GM21737 (cell line): ENCODE measurements around the gene TBC1D22A.

ENCODE experiments used
- ATAC-seq: cut with Tn5 transposase; IDR thresholded peaks from one replicate; pipeline ENCODE4 v1.9.1; 2021; ENCODE audit warnings: mild to moderate bottlenecking, moderate library complexity; ENCODE audit not compliant: unreplicated experiment

Gene TBC1D22A

DNA sequence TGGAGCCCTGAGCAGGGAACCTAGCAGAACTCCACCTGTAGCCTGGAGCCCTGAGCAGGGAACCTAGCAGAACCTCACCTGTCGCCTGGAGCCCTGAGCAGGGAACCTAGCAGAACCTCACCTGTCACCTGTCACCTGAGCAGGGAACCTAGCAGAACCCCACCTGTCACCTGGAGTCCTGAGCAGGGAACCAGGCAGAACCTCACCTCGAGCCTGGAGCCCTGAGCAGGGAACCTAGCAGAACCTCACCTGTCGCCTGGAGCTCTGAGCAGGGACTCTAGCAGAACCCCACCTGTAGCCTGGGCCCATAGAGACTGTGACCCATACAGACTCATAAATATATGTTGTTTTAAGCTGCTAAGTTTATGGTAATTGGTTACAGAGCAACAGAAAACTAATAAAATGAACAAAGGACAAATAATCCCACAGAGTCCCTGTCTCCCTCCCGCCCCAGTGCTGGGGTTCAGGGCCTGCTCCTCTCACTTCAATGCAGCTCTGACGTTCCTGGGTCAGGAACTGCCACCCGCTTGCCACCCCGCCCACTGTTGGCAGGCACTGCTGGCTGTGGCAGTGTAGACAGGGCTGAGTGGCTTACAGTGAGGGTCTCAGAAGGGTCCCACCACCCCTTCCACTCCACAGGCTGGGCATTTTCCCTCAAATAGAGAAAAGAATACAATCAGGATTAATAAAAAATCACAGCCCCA lies 259.1 kb downstream of the TBC1D22A start:
- no peak for ATAC-seq

DNA sequence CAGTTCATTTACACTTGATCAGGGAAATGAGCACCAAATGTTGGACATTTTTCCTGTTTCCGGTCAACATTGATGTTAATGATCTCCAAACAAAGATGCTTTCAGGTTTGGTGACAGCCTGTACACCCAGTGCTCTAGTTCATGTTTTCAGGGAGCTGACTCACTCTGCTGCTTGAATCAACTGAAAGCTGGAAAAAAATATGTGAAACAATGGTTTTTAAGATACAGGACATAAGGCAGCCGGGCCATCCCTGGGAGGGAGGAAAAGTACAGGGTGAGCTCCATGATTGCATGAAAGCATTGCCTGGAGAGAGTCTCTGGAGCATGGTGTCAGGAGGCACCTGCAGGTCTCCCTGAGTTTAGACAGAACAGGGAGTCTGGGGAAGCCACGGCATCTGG lies 259.6 kb downstream of the TBC1D22A start:
- ATAC-seq: no peak

DNA sequence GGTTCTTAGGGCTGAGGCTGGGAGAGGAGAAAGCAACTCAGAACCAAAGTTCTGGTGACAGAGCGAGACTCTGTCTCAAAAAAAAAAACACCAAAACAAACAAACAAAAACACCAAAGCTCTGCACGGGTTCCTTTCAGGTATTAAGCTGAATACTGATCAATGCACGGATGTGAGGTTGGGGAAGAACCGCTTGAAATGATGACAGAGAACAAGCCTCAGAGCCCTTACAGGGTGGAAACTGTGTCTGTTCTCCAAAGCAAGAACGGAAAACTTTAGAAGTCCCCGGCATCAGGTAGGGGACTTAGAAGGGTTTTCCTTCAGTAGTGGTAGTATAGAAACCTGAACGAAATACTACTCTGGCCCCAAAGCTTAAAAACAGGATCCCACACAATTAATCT lies 260.0 kb downstream of the TBC1D22A start:
- ATAC-seq: no peak

DNA sequence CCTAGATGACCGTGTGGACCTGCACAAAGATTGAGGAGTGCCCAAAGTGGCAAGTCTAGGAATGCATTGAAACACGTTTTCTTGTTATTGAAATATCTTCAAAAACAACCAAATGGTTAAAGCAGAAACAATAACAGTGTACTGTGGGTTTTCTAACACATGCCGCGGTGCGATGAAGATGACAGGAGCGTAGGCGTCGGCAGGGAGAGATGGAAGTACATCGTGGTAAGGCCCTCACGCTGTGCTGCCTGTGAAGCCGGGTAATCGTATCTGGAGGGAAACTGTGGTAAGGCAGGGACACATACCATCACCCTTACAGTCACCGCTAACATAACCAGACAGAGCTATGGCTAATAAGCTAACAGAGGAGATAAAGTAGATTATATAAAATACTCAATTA lies 261.4 kb downstream of the TBC1D22A start:
- no peak for ATAC-seq

DNA sequence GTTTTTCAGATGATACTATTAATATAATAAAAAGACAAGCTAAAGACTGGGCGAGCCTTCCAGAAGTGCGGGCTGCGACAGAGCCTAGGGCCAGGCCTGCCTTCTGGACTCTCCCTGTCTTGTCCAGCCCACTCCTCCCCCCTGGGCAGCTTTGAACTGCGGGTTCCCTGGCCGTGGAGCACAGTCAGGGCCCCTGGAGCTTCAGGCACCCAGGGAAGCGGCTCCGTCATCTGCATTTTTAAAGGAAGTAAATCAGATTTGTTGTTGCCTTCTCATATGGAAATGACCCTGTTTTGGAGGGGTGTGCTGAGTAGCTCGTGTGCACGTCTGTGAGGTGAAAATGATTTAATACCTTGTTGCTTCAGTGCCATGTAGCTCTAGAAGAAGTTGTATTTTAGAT lies 265.3 kb downstream of the TBC1D22A start:
- no peak for ATAC-seq

DNA sequence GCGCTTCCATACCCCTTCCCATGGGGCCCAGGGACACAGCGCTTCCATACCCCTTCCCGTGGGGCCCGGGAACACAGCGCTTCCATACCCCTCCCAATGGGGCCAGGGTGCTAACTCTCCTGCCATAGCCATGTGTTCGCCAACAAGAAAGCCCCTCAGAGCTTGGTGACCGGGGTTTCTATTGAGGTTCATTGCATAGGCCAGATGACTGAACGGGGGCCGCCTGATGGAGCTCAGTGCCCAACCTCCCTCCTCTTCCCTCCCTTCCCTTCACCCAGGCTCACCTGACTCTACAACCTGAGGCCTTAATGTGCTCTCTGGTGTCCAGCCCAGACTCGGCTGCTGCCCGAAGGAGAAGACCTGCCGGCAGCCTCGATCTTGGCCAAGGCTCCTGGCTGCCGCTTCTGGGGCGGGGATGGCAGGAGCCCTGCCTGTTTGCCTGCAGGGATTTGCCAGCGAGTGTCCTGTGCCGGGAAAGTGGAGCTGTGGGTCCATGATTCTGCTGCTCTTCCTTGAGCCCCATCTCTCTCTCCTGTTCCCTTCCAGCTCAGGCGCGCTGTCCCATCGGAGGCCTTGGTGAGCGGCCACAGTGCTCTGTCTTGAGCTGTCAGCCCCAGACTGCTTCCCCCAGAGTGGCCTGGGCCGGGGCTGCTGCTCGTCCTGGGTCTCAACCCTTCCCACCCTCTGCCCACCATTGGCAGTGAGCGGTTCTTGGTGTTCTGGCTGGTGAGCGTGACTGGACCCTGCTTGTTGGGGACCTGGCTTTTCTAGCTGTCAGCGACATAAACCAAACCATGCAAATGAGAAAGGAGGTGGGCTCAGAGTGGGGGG lies 267.0 kb downstream of the TBC1D22A start:
- ATAC-seq: no peak

DNA sequence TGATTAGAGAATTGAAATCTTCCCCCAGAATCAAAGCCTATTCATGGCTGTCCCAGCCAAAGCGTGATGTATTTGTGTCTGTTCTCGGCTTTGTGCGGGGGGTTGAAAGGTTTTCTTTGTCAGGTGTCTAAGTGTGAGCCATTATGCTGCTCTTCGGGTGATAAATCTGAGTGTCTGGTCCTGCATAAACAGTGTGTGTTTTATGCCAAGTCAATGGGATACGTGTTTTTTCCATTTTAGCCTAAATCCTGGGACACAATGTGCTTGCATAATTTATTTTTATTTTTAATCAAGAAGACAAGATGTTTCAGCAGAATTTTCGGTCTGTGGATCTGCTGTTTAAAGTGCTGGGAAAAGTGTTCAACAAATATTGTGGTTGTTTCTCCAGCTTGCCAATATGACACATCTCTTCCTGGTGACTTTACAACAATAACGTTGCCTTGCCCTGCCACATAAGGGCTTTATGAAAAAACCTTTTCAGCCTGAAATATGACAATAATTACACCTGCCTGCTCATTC lies 267.8 kb downstream of the TBC1D22A start:
- ATAC-seq: no peak

DNA sequence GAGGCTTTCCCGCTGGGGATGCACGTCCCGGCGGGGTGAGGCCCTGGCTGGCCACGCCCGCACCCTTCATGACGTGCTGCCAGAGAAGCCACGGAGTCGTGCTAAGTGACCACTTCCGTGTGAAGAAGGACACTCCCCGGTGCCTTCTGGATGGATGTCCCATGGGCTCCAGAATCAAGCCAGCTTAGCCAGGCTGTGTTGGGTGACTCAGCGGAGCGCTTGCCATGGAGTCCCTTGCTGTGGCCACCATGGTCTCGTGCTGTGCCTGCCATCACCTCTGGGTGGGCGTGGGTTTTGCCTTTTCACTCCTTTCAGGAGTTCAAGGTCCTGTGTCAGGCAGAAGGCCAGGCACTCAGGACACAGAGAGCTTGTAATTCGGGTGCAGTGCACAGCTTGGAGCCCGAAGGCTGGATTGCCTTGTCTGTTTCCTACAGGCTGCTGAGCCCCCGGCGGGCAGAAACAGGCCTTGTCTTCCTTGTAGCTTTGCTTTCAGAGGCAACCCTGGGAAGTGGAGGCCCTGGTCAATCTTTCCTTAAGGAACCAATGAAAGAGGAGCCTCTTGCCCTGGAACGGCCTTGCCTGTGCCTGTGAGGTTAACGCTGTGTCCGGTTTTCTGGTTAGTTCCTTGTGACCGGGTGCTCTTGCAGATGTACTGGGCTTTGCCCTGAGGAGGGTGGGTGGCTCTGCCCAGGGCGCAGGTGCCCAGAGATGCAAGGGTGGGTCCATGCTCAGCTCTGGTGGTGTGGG lies 268.6 kb downstream of the TBC1D22A start:
- ATAC-seq: no peak

DNA sequence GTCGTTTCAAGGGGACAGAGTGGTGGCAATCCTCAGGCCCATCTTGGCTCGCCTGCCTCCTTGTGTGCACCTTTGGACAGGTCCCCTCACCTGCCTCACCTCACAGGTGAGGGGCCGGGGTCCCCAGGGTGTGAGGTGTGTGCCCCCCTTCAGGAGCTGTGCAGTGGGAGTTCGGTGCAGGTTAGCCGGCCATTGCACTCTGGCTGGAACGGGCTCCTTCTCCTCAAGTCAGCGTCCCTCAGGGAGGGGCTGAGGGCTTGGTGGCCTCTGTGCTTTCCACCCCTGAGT lies 269.1 kb downstream of the TBC1D22A start:
- ATAC-seq: no peak

DNA sequence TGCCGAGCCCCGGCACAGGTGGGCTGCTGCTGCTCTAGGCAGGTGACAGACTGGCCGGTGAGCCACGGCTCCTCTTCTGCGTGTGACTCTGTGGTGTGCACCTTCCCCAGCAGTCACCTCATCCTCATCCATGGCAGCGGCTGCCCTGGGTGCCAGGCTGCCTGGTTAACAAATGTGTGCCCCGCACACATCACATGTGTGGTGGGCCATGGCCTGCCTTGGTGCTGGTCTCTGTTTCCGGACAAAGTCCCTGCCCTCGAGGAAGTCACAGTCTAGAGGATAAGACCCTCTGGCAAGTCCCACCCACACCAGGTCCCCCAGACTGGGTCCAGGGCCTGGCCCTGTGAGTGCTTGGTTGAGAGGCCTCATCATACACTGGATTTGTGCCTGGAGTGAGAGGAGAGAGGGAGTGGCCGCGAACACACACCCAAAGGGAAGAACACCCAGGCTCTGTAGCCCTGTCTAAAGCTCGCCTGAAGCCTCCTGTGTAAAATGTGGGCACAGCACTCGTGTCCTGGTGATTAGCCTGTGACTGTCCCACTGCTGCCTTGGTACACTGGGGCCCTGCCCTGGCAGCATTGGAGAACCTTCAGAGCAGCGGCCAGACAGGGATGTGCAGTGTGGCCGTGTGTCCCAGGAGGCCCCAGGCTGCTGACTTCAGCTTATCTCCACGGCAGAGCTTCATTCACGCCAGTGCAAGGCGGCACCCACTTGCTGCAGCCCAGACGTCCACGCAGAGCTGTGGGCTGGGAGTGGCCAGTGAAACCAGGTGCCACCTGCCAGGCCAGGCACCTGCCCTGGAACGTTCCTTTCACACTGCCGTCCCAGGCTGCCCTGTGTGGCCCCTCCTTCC lies 269.9 kb downstream of the TBC1D22A start:
- no peak for ATAC-seq

DNA sequence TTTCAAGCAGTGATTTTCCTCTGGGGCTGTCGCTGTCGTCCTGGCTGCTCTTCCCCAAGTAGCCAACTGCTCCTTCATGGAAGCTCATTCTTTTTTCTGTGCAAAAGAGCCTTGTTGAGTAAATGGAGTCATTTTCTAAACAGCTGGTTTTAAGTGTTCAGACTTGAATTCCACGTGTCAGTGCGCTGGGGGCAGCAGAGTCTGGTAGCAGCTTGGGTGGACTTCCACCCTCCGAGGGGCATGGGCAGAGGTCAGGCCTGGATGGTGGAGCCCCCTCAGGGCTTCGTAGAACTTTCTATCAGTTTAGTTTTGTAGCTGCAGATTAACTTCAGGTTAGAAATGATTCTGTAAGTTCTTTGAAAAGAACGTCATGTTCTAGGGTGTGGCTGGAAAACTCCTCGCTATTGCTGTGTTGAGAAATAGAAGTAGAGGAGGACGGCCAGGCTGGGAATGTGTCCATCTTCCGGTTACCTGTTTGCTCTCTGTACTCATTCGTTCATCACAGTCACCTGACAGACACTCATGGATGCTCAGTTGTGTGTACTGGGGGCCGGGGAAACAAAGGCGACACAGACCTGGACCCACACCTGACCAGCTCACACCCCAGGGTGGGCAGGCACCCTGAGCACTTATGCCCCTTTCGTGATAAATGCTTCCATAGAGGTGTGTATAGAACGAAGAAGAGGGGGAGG lies 270.7 kb downstream of the TBC1D22A start:
- no peak for ATAC-seq

DNA sequence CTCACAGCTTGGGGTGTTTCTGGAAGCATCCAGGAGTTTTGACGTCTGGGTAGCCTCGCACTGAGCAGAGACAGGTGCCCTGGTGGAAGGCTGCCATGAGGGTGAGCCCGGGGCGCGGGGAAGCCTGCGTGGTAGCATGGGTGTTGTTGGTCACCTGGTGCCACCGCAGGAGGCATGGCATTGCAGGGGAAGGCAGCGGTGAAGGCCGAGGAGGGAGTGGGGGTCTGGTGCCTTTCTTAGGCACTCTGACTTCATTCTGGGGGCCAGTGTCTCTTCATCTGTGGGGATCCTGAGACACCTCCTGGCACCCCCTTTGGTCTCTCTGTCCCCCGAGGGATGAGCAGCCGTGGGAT lies 271.2 kb downstream of the TBC1D22A start:
- ATAC-seq: no peak

DNA sequence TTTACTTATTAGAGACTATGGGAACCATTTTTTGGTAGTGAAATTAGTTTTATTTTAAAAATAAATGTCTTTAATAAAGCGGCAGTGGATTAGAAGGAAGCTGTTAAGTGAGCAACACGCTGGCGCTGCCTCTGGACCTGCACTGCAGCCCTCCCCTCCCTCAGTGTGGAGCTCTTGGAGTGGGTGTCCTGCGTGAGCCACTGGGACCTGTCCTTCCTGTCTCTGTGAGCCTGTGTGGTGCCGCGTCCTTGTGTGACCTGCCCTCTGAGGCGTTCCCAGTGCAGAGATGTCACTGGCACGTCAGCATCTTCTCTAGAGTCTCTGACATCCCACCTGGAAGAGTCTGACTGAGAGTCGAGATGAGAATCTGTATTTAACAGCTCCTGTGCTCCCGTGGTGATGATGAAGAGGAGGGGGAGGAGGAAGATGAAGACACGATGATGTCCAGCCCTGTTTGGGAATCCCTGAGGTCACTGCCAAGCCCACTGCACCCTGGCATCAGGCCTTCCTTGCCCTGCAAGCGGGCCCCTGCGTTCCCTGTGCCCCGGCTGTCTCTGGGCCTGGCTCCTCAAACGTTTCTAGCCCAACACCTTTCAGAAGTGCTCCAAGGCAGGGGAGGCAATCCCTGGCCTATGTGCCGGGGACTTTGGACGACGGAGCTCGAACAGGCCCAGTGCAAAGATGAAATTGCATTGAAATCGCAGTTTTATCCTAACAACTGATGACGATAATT lies 271.8 kb downstream of the TBC1D22A start:
- ATAC-seq: no peak

DNA sequence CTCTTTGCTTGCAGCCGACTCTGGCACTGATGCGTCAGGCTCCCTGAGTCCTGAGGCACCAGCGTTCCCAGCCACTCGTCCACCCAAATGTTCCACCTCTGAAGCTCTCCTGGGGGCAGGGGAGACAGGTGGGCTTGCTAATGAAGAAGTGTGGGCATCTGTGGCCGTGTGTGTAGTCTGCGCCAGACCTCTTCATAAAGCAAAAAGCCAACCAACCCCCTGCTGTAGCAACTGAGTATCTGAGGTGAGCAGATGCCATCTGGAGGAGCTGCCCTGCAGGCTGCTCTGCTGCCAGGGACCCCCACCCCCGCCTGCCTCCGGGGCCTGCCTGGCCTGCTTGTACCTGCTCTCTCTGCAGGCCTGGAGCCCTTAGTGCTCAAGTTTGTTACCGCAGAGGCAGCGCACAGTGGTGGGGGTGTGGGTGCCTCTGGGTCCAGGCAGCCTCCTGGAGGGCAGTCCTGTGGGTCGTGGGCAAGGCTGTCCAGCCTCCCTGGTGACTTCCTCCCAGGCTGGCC lies 272.5 kb downstream of the TBC1D22A start:
- ATAC-seq: no peak

DNA sequence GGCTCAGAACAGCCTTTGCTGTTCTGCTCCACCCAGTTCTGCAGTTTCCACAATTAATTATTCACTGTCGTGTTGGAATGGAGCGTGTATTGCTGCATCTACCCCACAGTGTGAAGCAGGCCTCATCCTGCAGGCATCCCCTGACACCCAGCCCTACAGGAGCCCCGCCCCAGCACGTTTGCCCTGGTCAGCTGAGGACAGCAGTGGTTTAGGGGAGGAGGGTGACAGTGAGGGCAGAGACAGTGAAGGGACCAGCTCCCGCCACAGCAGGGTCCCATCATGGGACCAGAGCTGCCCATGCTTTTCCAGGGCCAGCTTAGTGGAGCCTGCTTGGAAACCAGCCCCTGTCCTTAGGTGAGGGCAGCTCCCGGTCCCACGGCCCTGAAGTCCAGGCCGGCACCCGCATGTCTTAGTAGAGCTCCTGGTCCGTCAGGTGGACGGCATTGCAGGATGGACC lies 273.0 kb downstream of the TBC1D22A start:
- no peak for ATAC-seq

DNA sequence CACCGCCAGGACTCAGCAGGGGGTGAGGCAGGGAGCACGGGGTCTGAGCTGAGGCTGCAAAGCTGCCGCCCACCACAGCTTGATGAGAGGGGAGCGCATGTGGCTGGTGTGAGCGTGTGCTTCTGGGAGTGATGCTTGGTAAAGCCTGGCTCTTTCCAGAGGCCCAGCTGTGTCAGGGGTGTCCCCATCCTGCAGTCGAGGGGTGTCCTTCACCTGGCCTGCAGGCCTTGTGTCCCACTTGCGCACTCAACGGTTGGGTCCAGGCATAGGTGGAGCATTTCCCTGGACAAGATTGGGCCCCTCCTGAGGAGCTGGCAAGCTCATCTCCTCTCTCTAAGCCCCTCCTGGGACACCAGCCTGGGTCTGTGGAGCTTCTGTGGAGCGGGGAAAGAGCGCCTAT lies 273.9 kb downstream of the TBC1D22A start:
- no peak for ATAC-seq

DNA sequence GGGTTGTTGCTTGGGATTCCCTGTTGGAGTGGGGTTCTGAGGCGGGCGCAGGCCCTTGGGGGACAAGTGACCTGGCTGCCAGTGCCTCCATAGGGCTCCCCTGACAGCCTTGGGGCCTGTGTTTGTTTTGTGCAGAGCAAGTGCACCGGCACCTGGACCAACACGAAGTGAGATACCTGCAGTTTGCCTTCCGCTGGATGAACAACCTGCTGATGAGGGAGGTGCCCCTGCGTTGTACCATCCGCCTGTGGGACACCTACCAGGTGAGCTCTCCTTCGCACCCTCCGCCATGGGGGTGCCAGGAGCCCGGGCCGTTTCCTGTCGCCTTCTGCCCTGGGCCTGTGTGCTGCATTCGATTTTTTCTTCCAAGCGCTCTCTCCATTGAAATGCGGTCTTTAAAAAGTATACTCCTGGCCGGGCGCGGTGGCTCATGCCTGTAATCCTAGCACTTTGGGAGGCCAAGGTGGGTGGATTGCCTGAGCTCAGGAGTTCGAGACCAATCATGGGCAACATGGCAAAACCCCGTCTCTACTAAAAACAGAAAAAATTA lies 274.6 kb downstream of the TBC1D22A start:
- no peak for ATAC-seq

DNA sequence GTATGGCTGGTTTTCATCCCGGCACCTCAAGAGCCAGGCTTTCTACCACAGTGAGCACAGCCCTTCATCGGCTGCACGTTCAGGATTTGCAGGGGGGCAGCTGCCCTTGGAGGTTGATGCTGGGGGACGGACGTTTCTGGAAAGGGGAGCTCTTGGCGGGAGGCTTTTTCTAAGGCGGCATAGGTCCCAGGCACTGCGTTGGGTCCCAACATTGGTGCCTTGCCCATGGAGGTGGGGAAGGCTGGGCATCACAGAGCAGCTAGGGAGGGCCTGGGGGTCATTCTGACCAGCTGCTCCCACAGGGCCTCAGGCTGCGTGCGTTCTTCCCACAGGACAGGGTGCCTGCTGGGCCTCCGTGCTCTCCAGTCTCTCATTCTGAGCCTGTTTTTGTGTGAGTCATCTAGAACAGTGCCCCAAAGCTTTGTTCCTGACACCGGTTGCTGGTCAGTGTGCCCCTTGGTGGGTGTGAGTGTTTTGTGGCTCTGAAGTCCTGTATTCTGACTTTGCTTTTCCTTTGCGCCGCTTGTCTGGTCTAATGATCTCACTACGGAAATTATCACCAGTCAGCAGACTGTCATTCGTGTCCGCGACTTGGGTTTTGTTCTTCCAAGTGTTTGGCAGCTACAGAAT lies 275.9 kb downstream of the TBC1D22A start:
- no peak for ATAC-seq

DNA sequence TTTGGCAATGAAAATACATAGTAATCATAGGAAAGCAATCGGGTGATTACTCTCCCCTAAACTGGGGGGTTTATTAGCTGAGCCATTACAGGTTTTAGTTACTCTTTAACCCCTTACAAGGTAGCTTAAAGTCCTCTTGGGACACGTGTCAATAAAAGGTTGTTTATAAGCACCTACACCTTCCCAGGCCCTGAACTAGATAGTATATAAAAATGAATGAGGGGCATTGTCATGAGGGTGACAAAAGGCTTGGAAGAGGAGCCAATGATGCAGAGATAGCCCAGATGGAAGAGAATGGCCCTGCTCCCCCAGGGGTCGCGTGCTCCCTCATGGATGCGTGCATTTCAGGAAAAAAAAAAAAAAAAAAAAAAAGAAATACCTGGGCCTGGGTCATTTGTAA lies 276.9 kb downstream of the TBC1D22A start:
- ATAC-seq: no peak
